Limb (tissue), 2 donors: ENCODE measurements around the gene WNT2B.

ENCODE experiments used
- DNase-seq, 2 donors: peaks; one replicate each; pipeline ENCODE4 v3.0.0-alpha.2; 2016; ENCODE audit errors: extremely low spot score in 2 of 2

Gene WNT2B

DNA sequence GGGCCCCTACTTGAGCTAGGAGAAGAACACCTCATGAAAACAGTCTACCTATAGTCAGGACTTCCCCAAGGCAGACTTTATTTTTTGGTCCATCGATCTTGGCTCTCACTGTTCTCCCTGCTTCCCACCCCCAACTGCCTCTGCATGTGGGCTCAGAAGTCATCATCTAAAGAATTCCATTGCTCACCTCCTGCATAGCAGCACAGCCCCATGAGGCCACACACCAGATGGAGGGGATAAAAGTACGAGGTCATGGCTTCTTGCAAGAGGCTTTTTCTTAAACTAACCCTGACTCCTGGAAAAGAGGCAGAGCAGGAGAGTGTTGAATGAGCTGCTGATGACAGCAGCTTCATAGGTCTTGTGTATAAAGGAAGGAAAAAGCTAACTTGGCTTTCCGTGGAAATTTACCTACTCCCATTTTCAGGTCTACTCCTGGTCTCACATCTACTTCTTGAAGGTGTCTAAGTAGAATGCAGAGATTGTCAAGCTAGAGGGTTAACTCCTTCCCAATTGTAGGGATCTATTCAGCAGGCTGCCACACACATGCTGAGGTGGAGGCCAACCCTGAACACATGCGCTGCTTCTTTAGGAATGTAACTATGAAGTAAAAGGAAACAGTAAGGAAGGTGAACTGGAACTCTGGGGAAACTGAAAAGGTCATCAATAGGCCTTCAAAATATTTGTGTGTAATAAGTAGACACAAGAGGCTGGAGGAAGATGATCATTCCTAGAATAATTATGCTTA, 18.7 kb downstream of the WNT2B start:
- DNase-seq: no peak

- DNase-seq: no peak
Measured at GRCh38 chr1:112528076-112528475, 19.3 kb downstream of the WNT2B start.

- no peak for DNase-seq
Measured at GRCh38 chr1:112529301-112529700, 20.5 kb downstream of the WNT2B start.

GRCh38 chr1:112530832-112531231, 22.1 kb downstream of the WNT2B start:
- DNase-seq: no peak

- DNase-seq: no peak
Measured at GRCh38 chr1:112532064-112532463, 23.3 kb downstream of the WNT2B start.

DNA sequence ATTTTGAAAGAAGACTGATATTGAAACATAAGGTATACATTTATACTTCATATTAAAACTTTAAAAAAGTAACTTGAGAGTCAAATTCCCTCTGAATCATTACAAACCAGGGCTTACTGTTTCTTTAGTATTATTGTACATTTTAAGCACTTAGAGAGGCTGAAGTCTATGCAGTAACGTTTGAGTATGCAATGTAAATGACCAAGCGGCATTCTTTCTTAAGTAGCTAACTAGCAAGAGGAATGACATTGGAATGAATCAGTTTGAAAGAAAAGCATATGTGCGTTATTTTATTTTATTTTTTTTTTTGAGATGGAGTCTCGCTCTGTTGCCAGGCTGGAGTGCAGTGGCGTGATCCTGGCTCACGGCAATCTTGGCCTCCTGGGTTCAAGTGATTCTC, 24.3 kb downstream of the WNT2B start:
- no peak for DNase-seq

- DNase-seq: no peak
Measured at GRCh38 chr1:112536561-112536960, 27.8 kb downstream of the WNT2B start.

- no peak for DNase-seq
Measured at GRCh38 chr1:112537456-112537855, 28.7 kb downstream of the WNT2B start.

- no peak for DNase-seq
Measured at GRCh38 chr1:112538883-112539282, 30.1 kb downstream of the WNT2B start.

DNA sequence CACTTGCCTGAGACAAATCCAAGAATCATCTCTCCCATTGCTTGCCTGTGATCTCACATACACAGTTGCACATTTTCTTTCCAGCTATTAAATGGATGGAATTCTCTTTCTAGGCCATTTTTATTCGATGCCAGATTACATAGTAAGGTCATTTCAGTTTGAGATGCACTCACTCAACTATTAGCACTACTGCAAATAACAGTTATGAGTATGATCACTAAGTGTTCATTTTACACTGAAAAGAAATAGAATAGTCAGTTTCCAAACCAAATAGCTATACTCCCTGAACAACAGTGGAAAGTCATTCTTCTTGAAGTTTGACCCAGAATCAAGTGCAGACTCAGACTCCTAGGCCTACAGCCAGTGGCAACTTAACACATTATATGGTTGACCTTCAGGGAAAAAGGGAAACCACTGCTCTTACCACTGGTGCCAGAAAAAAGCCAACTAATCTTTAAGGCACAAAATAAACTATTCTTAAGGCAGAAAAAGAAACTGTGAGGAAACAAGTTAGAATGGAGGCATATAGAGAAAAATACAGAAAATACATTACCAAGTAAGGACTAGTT, 31.5 kb downstream of the WNT2B start:
- no peak for DNase-seq

- DNase-seq: no peak
Measured at GRCh38 chr1:112541299-112541698, 32.5 kb downstream of the WNT2B start.

DNA sequence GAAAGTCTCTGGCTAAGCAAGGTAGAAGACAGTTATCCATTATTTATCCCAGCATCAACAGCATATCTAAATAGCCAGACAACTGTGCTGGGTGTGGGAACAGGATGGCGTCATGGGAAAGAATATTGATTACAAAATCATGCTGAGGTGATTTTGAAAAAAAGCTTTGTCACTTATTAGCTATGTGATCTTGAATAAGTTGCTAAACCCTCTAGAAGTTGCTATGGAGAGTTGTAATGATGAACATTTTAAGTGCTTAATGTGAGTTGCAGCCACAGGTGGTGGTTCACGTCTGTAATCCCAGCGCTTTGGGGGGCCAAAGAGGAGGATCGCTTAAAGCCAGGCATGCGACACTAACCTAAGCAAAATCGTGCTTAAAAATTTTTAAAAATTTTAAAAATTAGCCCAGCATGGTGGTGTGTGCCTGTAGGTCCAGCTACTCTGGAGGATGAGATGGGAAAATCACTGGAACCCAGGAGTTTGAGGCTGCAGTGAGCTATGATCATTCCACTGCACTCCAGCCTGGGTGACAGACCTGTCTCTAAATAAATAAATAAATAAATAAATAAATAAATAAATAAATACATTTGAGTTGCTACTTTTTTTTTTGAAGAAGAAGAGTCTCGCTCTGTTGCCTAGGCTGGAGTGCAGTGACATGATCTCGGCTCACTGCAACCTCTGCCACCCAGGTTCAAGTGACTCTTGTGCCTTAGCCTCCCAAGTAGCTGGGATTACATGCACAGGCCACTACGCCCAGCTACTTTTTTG, 33.6 kb downstream of the WNT2B start:
- no peak for DNase-seq

DNA sequence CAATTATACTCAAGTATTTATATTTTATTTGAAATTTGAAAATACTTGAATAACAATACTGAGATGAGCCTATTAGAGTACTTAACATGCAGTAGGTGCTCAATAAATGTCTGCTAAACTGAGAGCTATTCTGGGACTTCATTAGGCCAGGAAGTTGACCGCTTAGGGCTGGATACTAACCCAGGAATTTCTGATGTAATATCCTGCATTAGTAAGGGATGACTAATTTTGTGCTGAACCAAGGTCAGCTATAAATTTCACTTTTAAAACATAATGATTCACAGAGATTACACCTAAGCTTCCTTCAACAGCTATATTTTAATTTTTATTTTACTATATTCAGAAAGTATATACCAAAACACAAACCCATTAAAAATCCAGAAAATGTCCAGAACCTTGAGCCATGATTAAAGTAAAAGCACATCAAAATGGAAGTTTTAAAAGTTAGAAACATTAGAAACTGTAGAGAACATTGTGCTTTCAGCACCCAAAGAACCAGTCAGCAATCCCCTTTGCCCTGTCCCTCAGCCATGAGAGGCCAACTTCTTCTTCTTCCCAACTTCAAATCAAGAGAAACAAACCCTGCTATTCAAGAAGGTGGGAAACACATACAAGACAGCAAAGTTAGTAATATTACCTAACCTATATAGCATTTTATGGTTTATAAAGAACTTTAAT, 35.4 kb downstream of the WNT2B start:
- no peak for DNase-seq

GRCh38 chr1:112544751-112545150, 36.0 kb downstream of the WNT2B start:
- DNase-seq: no peak

DNA sequence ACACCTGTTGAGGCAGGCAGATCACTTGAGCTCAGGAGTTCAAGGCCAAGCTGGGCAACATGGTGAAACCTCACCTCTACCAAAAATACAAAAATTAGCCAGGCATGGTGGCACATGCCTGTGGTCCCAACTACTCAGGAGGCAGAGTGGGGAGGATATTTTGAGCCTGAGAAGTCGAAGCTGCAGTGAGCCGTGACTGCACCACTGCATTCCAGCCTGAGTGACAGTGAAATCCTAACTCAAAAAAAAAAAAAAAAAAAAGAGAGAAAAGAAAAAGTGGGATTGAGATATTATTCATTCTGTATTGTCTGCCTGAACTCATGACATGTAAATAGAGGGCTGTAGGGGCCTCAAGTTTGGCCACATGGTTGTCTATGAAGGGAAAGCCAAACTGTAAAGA, 37.3 kb downstream of the WNT2B start:
- DNase-seq: no peak

DNA sequence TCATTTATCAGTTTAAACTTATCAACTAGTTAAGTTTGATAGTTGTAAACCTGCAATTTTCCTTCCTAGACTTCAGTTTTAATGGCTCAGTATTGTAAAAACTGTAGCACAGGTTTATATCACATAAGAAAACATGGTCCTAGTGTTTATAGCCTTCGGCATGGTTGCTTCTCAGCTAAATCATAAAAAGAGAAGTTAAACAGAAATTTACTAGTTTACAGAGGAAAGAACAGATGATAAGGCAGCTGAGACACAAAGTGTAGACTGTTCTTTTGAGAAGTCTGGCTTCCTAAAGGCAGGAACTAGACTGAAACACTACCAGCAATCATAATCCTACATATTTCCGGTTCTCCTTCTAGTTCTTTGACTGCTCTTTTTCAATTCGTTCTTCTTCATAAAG, 39.8 kb downstream of the WNT2B start:
- no peak for DNase-seq

- no peak for DNase-seq
Measured at GRCh38 chr1:112549590-112549989, 40.8 kb downstream of the WNT2B start.

GRCh38 chr1:112554411-112554810, 45.6 kb downstream of the WNT2B start:
- no peak for DNase-seq

DNA sequence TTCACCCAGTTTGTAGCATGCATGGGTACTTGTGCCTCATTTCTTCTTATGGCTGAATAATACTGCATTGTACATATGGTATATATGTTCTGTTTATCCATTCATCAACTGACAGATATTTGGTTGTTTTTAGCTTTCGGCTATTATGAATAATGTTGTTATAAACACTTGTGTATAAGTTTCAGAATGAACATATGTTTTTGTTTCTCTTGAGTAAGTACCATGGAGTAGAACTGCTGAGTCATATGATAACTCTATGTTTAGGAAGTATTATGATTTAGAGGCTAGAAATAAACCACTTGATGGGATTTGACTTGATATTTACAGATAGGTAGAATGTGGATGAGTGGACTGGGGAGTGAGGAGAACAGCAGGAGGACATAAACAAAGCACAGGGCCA, 48.6 kb downstream of the WNT2B start:
- no peak for DNase-seq

GRCh38 chr1:112558634-112559033, 49.9 kb downstream of the WNT2B start:
- DNase-seq: no peak

DNA sequence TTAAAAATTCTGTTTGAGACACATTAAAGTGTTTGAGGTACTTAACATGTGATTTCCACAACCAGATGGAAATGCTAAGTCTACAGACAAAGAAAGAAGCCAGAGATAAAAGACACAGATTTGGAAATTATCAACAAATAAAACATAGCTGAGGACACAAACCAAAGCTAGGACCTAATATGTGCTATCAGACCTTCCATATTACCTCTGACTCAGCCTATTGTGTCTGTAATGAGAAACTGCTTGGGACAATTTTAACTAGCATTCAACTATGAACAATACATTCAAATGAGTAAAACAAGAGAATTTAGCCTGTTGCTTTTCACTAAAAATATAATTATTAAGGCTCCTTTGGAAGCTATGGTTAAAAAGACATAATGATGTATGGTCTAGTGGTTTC, 54.6 kb downstream of the WNT2B start:
- DNase-seq: no peak

- no peak for DNase-seq
Measured at GRCh38 chr1:112564081-112564480, 55.3 kb downstream of the WNT2B start.
